C1 segment of cervical spinal cord (tissue), 14 donors: ENCODE measurements around the gene PATJ.
"Not testable (repeated sequence)": the region's sequence is repeated elsewhere in the genome, so short reads cannot be mapped to it uniquely, and the experiment has no call there.

Source experiments
- DNase-seq, 14 donors: peaks; one replicate each; lab custom pipeline; 2025; lab: John Stamatoyannopoulos, UW

The PATJ gene, protein sequence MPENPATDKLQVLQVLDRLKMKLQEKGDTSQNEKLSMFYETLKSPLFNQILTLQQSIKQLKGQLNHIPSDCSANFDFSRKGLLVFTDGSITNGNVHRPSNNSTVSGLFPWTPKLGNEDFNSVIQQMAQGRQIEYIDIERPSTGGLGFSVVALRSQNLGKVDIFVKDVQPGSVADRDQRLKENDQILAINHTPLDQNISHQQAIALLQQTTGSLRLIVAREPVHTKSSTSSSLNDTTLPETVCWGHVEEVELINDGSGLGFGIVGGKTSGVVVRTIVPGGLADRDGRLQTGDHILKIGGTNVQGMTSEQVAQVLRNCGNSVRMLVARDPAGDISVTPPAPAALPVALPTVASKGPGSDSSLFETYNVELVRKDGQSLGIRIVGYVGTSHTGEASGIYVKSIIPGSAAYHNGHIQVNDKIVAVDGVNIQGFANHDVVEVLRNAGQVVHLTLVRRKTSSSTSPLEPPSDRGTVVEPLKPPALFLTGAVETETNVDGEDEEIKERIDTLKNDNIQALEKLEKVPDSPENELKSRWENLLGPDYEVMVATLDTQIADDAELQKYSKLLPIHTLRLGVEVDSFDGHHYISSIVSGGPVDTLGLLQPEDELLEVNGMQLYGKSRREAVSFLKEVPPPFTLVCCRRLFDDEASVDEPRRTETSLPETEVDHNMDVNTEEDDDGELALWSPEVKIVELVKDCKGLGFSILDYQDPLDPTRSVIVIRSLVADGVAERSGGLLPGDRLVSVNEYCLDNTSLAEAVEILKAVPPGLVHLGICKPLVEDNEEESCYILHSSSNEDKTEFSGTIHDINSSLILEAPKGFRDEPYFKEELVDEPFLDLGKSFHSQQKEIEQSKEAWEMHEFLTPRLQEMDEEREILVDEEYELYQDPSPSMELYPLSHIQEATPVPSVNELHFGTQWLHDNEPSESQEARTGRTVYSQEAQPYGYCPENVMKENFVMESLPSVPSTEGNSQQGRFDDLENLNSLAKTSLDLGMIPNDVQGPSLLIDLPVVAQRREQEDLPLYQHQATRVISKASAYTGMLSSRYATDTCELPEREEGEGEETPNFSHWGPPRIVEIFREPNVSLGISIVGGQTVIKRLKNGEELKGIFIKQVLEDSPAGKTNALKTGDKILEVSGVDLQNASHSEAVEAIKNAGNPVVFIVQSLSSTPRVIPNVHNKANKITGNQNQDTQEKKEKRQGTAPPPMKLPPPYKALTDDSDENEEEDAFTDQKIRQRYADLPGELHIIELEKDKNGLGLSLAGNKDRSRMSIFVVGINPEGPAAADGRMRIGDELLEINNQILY (N-terminal part only)

DNA sequence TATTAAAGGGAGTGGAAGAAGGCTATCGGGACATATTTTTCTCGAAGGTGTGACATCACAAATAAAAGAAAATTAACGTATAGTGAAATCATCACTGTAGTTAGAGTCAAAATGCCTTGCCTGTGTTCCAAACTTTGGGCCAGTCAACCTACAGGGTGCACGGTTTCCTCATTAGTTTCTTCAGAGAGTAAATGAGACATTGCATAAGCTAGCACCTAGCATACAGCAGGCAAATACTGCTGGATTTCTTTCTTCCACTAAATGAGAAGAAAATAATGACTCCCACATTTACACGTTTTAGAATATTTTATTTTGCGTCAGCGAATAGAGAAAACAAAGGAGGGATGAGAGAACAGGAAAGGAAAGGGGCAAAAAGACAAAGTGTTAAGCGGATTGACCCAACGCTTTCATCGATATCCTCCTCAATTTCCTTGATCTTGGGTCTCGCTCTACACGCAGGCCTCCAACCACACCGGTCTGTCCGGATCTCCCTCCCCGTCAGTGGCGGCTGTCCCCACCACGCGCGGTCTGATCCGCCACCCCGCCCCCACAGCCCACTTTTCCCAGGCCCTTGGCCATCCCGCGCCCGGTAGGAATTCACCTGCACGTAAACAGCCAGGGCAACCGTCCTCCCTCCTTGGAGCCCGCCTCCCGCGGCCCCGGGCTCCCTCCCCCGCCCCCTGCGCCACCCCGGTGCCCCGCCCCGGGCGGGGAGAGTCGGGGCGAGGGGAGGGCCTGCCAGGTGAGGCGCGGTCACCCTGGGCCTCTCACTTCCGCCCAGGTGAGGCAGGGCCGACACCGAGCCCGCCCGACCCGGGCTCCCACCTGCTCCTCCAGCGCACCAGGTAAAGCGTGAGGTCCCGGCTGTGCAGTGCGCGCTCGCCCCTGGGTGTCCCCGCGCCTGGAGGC, at the start of gene PATJ:
Gene PATJ, plus strand, starts transcription at position 770 of the 909 bp plus-strand sequence. CDS start 20,413 bp downstream, outside the sequence.
- DNase-seq, result peak; percentile 17 to 75 (median 42)

- DNase-seq, result no peak
Observed at GRCh38 chr1:61699911-61700851, 42.1 kb upstream of the PATJ start.

GRCh38 chr1:61708953-61709907, 33.0 kb upstream of the PATJ start:
- DNase-seq, result no peak

DNA sequence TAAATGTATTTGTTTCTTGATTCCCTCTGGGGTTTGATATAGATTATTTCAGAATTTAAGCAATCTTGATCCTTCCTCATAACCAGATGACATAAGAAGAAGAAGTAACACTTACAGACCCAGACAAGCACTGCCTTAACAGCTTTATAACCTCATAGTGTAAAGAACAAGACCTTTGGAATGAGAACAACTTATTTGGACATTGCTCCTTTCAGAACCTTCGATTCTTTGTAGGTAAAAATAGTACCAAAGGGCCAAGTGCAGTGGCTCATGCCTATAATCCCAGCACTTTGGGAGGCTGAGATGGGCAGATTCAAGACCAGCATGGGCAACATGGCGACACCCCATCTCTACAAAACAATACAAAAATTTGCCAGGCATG, 32.4 kb upstream of the PATJ start:
- no peak for DNase-seq

GRCh38 chr1:61711257-61711656, 31.0 kb upstream of the PATJ start:
- not testable (repeated sequence) for DNase-seq

GRCh38 chr1:61711969-61712368, 30.3 kb upstream of the PATJ start:
- no peak for DNase-seq

DNA sequence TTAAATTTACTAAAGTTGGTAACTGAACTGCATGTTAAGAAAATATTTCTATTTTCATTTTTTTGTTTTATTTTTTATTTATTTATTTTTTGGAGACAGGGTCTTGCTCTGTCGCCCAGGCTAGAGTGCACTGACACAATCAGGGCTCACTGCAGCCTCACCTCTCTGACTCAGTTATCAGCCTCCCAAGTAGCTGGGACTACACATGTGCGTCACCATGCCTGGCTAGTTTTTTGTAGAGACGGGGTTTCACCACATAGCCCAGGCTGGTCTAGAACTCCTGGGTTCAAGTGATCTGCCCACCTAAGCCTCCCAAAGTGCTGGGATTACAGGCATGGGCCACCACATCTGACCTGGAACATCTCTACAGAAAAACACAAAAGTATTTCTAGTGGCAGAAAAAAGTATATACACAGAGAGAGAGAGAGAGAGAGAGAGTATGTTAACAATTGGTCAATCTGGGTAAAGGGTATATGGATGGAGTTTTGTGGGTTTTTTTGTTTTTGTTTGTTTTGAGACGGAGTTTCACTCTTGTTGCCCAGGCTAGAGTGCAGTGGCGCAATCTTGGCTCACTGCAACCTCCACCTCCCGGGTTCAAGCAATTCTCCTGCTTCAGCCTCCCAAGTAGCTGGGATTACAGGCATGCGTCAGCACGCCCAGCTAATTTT, 23.1 kb upstream of the PATJ start:
- DNase-seq, result not testable (repeated sequence)

GRCh38 chr1:61724506-61724812, 17.8 kb upstream of the PATJ start:
- no peak for DNase-seq

DNA sequence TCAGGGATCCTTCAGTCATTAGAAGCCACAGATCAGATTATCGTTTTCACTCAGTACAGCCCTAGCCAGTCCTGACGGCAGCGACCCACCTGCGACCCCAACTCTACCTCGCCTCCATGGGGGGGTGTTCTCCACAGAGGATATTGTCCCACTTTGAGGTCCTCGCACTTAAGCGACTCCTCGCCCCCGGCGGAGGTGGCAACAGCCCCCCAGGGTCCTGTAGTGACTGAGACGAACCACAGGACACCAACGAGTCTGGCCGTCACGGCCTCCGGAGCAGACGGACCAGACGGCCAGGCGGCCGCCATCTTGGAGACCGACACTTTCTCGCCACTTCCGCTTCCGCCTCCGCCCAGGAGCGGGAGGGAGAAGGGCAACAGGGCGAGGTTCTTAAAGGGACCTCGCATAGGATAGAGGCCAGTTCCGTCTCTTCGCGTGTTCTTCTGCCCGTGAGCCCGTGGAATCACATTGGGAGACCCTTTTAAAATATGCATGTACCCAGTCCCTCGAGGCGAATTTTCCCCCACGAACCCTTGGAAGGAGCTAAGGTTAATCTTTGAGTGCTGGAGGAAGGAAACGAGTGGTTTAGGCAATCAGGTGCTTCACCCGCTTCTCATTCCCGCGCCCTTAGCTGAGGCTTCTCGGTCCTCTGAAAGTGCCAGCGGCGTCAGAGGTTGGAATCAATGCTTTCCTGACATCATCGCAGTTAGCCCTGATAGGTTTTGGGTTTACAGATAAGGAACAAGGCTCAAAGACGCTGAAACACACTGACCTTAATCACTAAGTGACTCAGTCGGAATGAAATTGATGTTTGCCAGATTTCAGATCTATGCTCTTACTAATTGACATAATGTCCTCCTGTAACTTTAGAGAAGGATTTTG, 17.2 kb upstream of the PATJ start, which contains the start of gene TM2D1:
Gene TM2D1, minus strand, starts transcription at position 329 of the 882 bp plus-strand sequence. Its CDS starts 21 bp downstream, at position 308.
- peak; percentile 28 to 95 (median 85) for DNase-seq

DNA sequence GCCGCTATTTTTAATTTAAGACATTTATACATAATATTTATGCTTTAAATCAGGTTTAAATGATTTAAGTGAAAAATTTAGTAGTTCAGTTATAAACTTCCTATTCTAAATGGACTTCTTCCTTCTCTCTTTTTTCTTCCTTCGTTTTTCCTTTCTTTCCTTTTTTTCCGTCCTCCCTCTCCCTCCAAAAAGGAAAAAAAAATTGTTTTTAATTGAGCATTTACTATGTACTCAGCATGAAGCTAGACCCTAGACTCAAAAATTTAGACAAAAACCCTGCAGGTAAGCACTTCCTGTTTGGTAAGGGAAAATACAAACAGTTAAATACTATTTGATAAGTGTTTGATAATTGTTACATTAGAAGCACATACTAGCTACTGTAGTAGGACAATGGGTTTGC, 14.7 kb upstream of the PATJ start:
- DNase-seq, result no peak

GRCh38 chr1:61730679-61731078, 11.6 kb upstream of the PATJ start:
- not testable (repeated sequence) for DNase-seq

DNA sequence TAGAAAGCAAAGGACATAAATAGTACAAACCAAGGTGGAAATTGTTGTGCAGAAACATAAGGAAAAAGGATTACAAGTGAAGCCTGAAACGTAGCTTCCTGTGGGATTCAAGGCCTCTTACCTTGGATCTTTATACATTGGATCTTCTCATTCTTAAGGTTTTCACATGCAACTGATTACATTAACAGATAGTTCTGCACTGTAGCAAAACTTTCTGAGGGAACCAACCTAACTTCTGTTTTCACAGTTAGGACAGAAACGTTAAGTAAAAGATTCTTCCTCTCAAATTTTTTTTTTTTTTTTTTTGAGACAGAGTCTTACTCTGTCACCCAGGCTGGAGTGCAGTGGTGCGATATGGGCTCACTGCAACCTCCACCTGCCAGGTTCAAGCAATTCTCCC, 9.6 kb upstream of the PATJ start:
- DNase-seq, result no peak

DNA sequence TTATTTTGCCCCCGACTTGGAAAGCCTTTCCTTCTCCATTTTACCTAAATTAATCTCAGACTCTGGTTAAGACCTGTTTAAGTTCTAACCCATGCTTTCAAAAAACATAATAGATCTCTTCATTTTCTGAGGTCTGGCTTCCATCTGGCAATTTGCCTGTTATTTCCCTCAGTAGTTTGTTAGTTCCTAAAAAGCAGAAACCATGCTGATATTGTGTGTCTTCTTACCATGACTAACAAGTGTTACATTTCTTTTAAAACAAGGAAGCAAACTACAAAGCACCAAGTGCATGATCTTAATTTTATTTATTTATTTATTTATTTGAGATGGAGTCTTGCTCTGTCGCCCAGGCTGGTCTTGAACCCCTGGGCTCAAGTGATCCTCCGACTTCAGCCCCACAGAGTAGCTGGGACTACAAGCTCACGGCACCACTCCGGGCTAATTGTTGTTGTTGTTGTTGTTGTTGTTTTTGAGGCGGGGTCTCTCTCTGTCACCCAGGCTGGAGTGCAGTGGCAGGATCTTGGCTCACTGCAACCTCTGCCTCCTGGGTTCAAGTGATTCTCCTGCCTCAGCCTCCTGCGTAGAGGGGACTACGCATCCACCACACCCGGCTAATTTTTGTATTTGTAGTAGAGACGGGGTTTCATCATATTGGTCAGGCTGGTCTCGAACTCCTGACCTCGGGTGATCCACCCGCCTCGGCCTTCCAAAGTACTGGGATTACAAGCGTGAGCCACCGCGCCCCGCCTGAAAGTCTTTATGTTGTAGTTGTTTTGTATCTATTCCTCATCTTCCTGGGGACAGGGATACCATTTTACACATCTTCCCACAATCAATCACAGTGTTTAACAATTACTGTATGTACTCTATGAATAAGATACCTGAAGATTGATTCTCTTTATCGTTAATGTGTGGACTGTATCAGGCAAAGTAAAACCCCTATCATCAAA, 1.3 kb upstream of the PATJ start:
- no peak for DNase-seq

DNA sequence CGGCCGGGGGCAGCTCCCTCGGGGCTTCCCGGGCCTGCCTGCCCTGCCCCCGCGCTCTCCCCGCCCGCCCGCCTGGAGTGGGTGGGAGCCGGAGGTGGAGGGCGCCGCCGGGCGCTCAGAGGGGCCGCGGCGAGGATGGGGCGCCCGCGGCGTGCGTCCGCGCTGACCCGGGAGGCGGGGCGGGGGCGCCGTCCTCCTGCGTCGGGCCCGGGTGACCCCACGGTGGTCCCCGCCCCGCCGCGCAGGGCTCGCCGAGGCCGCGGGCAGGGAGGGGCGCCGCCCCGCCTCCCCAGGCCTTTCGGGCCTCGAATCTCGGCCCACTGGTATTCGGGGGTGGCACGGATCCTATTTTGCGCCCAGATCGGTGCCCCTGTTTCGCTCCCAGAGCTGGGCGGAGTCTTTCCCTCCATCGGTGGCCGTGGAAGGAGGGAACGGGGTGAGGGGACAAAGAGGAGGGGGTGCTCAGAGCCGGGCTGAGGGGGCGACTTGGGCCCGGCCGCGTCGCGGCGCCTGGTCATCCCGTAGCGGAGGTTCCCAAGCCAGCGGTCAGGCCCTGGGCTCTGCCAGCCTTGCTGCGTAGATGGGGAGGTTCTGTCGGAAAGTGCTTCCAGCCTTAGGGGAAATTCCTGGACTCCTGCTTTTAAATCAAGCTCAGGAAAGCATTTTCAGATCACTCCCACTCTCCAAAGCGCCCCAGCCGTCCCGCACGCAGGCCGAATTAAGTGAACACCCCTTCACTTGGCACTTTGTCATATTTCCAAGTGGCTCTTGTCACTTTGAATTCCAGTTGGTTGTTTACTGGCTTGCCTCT, 545 bp downstream of the PATJ start:
- DNase-seq, result peak in 13 of 14 donors; percentile 33 to 74 (median 45)

DNA sequence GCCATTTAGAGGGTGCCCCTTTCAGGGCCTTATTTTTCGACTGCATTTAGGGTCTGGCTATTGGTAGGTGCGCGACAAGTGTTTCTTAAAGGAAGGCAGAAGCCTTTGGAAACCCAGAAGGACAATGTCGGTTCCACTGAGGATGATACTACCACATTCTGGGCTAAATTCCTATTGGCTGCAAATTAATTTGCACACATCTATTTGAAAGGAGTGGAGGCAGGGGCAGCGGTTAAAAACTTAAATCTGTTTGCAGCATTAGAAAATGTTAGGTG, 1.1 kb downstream of the PATJ start:
- DNase-seq, result peak in 1 of 14 donors; percentile 16
